HG03469 (cell line): Measurements from ENCODE around the gene LIPC.

Experiments
- ATAC-seq: cut with Tn5 transposase; IDR thresholded peaks from one replicate; pipeline ENCODE4 v1.9.1; 2021; ENCODE audit warnings: mild to moderate bottlenecking, moderate library complexity, moderate number of reproducible peaks; ENCODE audit not compliant: unreplicated experiment

LIPC gene

DNA sequence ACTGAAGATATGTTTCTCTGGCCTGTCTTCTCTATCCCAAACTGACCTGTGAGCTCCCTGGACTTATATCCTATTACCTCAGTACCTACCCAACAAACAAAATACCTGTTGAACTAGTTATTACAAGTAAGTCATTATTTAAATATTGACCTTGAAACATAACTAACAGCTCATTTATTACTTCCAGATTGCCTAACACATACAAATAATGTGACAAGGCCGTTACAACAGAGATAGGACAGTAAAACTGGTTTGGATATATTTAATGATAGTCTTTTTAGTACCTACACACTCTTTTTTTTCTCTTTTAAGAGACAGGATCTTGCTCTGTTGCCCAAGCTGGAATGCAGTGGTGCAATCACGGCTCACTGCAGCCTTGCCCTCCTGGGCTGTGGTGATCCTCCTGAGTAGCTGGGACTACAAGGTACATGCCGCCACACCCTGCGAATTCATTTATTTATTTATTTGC, 172.7 kb downstream of the LIPC start:
- no peak for ATAC-seq

DNA sequence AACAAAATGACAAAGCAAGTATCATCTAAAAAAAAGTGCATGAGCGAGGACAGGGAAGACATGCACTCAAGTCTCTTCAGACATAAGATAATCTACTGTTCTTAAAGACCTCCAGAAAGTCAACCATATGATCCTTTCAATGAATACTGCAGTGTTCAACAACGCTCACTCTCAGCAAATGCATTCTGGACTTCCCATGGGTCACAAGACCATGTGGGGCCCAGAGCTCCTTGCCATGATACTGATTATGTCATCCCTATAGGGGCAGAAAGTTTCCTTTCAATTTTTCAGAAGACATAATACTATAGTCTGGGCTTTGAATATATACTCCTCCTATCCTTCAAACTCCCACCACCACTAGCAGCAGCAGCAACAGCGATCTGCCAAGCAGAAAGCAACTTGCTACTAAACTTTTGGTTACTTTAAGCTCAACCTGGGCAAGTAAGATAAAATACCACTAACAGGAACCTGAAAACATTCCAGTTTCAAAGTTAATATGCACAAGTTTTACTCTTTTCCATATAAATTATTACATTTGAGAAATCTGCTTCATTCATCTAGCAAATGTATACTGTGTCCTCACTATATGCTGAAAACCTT, 174.2 kb downstream of the LIPC start:
- no peak for ATAC-seq

DNA sequence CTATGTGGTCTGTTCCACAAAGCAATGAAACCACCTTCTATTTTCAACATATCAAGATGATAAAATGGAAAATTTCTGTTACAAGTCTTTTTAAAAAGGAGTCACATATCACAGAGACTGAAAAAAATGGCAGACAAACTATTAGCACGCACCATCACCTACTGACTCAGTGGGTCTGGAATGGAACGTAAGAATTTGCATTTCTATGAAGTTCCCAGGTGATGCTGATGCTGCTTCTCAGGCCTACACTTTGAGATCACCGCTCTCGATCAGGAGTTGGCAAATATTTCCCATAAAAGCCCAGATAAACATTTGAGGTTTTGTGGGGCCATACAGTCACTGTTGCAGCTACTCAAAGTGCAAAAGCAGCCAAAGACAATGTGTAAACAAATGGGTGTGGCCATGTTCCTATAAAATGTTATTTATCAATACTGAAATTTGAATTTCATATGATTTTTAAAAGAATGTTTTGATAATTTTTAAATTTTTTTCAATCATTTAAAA, 174.8 kb downstream of the LIPC start:
- ATAC-seq, result no peak

DNA sequence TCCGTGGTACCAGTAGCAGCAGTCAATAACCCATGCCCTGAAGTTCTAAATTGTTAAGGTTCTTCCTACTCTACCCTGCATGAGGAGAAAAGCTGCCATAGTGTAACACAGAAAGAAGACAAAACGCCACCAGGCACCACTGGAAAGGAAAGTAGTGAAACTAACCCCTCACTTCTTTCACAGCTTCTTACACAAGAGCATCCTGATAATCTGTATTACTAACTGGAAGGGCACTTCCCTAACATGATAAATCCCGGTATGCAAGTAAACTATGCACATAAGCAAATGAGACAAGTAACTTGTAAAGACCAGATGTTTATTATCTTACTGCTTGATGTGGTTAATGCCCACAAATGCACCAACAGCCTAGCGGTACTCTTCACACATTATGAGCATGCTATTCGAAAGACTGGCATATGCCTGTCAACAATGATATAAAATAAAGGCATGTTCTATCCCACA, 176.4 kb downstream of the LIPC start:
- ATAC-seq, result no peak

DNA sequence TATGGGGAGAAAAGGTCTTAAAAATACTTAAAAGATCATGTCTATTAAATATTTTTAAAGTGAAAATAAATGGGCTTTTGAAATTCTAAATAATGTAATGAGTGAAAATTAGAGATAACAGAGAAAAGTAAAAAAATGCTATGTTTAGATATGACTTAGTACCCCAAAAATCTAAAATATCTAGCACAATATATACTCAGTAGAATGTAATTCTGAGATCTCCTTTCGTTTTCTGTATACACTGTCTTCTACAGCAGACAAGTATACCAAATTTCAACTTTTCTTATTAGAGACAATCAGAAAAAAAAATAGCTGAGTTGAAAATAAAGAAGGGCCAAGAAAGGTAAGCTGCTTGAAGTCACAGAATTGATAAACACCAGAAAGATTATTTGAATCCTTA, 176.9 kb downstream of the LIPC start:
- no peak for ATAC-seq

DNA sequence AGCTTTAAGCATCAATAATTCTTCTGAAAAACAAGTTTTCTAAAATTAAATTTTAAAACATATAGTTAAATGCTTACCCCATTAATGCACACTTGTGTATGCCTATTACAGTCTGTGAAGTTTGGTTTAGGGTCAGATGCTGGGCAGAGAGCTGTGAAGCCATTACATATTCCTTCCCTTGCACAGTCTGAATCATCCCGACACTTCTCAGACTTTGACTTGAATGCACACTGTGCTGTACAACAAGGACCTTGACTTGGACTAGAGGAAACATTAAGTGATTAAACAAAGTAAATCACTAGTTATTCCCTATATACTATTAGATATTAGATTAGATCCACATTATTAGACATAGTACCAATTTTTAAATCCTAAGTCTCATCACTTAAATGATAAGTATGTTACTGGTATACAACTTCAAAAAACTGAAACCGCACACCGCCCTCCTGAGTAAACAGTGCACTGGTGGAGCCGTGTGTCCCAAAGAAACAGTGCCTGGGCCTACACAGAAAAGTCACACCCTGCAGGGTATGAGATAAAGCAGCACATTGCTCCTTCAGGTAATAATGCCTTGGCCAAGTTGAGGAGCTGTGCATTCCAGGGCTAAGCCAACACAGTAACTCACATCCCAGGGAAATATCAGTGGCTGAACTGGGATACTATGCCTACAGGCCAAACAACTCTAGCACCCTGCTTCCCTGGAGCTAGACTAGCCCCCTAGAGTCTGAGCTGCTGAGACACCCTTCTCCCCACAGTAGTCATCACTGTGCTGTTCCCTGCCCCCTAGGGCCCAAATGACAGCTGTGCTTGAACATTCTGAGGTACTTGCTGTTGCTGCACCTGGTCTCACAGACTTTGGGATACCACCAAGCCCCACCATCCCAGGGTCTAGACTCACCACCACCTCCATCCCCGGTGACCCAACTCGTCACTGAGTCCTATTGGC, 180.2 kb downstream of the LIPC start:
- ATAC-seq, result no peak

DNA sequence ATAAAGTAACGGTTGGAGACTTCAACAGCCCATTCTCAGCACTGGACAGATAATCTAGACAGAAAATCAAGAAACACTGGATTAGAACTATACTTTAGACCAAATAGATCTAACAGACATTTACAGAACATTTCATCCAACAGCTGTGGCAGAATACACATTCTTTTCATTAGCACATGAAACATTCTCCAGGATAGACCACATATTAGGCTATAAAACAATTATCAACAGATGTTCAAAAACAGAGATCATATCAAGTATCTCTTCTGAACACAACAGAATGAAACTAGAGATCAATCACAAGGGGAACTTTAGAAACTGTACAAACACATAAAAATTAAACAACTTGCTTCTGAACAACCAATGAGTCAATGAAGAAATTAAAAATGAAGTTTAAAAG, 184.4 kb downstream of the LIPC start:
- no peak for ATAC-seq
